NK-92 (cell line): ENCODE data around the gene DPM2.

ENCODE experiments used
- DNase-seq: peaks from one replicate; lab custom pipeline; 2025; ENCODE audit not compliant: unreplicated experiment; lab: John Stamatoyannopoulos, UW

The DPM2 gene

DNA sequence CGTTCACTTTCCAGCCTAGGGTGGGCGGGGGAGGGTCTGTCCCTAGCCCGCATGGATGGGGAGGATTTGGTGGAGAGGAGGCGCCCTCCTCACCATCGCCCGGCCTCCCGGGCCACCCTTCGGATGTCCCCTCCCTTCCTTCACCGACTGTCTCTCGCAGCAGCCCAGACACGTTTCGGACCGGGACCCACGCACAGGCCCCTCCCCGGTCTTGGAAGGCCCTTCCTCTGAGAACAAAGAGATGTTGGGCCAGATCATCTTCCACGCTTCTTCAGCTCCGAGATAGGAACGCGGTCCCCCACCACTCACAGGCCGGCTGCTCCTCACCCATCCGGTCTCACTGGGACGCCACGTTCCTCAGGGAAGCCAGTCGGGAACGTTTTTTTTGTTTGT lies 640 bp upstream of the DPM2 start:
- no peak for DNase-seq

GRCh38 chr9:127937056-127937387 lies 632 bp downstream of the DPM2 start:
- no peak for DNase-seq

GRCh38 chr9:127936347-127936852 lies 1.3 kb downstream of the DPM2 start:
- no peak for DNase-seq

GRCh38 chr9:127935765-127936221 lies 1.9 kb downstream of the DPM2 start:
- DNase-seq: no peak

- DNase-seq: no peak
Observed at GRCh38 chr9:127934986-127935385, 2.7 kb downstream of the DPM2 start.

DNA sequence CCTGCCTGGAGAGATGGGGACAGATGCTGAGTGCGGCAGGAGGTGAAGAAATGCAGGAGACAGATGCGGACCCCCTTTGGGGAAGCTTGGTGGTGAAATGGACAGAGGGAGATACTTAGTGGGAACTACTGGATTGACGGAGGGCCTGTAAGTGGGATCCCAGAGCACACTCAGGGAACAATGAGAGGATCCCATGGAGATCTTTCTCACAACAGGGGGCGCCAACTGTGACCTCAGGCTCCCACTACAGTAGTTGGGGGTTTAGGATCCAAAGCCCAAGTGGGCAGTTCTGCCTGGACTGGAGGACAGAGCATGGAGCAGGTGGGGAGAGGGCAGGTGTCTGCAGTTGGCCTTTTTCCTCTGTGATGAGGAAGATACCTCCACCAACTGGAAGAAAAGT lies 3.4 kb downstream of the DPM2 start:
- DNase-seq: no peak

- DNase-seq: no peak
Observed at GRCh38 chr9:127931092-127931881, 6.4 kb downstream of the DPM2 start.

- no peak for DNase-seq
Observed at GRCh38 chr9:127930231-127931091, 7.2 kb downstream of the DPM2 start, which contains the start of gene PIP5KL1. Gene PIP5KL1 (minus strand): TSS chr9:127930777. CDS start chr9:127930752, 25 bp downstream.

DNA sequence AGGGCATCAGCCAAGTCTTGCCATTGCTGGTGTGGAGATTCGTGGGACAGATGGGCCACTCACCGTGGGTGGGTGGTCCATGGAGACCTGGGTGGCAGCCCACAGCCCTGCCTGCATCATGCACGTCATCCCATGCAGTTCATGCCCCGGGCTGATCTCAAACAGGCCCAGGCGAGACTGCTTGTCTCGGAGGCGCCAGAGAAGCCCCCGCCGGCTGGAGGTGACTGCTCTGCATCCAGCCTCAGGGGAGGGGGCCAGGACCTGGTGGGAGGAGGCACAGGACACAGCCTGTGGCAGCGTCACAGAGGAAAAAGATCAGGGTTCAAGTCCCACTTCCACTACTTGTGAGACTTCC lies 8.1 kb downstream of the DPM2 start:
- DNase-seq: no peak

DNA sequence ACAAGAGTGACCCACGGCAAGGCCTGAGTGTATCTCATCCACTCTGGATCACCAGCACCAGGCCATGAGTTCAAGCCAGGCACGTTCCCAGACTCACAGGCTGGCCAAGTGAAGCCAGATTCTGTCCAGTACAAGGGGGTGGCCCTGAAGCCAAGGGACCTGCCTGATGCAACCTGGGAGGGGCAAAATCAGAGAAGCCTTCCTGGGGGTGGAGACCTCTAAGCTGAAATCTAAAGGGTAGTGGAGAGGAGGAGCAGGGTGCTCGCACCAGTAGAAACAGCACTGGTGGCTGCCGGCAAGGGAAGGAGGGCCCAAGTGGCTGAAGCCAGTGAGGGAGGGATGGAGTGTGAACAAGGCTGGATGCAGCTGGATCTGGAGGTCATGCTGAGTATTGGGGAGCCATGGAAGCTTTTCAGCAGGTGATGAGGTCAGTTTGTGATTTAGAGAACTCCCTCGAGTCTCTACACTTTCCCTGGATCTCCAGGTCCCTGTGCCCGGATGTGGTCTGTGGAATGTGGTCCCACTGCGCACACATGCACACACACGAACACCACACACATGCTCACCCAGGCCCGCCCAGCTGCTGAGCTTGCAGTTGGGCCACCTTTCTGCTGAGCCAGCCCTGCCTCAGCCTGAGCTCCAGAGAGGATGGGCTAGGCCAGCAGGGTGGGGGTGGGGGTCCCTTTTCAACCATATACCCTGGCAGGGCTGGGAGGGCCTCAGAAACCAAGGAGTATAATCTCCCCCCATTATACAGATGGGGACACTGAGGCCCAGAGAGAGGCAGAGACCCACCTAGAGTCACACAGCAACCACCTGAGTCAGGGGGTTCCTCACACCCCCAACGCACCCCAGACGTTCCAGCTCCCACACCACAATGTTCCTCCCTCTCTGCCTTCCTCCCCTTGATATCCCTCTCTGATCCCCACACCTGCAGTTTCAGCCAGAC lies 8.7 kb downstream of the DPM2 start:
- DNase-seq: no peak

GRCh38 chr9:127927988-127928675 lies 9.5 kb downstream of the DPM2 start:
- no peak for DNase-seq

GRCh38 chr9:127927201-127927987 lies 10.3 kb downstream of the DPM2 start:
- no peak for DNase-seq

- DNase-seq: no peak
Observed at GRCh38 chr9:127926906-127927200, 10.8 kb downstream of the DPM2 start.

DNA sequence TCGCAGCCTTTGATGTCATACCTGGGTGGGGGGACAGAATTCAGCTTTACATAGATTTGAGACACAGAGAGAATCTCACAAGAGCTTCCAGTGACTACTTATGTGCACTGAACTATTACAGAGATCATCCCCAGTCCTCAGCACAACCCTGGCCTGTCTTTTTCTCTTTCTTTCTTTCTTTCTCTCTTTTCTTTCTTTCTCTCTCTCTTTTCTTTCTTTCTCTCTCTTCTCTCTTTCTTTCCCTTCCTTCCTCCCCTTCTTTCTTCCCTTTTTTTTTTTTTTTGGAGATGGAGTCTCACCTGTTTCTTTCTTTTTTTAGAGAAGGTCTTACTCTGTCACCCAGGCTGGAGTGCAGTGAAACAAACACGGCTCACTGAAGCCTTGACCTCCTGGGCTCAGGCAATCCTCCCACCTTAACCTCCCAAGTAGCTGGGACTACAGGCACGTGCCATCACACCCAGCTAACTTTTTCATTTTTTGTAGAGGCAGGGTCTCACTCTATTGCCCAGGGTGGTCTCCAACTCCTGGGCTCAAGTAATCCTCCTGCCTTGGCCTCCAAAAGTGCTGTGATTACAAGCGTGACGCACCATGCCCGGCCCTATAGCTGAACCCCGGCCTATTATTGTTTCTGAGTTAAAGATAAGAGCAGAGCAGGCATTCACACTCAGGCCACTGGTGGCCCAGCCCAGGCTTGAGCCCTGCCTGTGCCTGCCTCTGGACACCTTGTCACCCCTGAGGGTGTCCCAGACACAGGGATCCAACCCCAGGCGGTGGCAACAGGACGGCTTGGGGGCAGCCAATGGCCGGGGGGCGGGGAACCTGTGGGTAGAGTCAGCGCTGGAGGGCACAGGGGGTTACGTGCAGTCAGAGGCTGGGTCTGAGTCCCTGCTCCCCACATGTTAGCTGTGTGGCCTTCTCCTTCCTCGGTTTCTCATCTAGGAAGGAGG lies 11.4 kb downstream of the DPM2 start:
- DNase-seq: no peak

DNA sequence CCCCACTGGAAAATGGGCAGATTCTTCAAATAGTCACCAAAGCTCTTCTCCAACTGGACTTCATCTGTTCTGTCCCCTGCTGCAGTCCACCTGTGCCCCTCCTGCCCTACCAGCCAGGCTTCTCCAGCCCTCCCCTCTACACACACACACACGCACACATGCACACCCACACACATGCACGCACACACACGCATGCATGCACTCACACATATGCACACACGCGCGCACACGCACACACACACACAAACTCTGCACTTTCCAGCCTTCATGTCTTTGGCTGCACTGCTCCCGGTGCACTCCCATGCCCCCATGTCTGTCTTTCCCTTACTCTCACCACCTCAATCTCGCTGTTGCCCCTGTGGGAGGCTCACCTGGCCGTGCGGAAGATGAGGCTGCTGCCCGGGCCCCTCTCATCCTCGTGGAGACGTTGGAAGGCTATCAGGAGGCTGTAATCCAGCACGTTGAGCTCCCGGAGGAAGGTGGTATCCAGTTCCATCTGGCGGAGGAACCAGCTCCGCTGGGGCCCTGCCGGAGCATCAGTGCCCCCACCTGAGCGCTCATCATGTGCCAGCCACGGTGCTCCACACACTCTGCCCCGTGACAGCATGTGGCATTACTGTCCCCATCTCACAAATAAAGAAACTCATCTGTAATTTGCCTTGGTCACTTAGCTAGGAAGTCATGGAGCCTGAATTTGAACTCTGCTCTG lies 12.8 kb downstream of the DPM2 start:
- DNase-seq: no peak

GRCh38 chr9:127923771-127924170 lies 13.9 kb downstream of the DPM2 start:
- DNase-seq: no peak

- DNase-seq: no peak
Observed at GRCh38 chr9:127923046-127923445, 14.6 kb downstream of the DPM2 start.

- DNase-seq: no peak
Observed at GRCh38 chr9:127921557-127922120, 16.0 kb downstream of the DPM2 start.
